GM19239 (cell line): ENCODE measurements around the gene GIMAP2.
A peak's percentile ranks its signal among the peaks of the same experiment; 100 is the strongest.
"Not testable (repeated sequence)": the region's sequence is repeated elsewhere in the genome, so short reads cannot be mapped to it uniquely, and the experiment has no call there.

ENCODE experiments used
- DNase-seq: peaks from one replicate; pipeline ENCODE4 v3.0.0; 2011; ENCODE audit warnings: low spot score; ENCODE audit not compliant: insufficient read length
- FAIRE-seq: peaks from 2 replicates; lab custom pipeline; 2011; peaks lifted over from hg19 to GRCh38; lab: Jason Lieb, UNC

Gene GIMAP2

GRCh38 chr7:150676276-150676675, 9.2 kb upstream of the GIMAP2 start:
- FAIRE-seq = peak; percentile 14

GRCh38 chr7:150676854-150677253, 8.7 kb upstream of the GIMAP2 start:
- FAIRE-seq, DNase-seq: not testable (repeated sequence)

More at GRCh38 chr7:150676276-150676675, 9.2 kb upstream of the GIMAP2 start:
- not testable (repeated sequence) for DNase-seq

GRCh38 chr7:150678601-150679000, 6.9 kb upstream of the GIMAP2 start:
- not testable (repeated sequence) for DNase-seq, FAIRE-seq

- FAIRE-seq, DNase-seq: not testable (repeated sequence)
Observed at GRCh38 chr7:150680364-150680763, 5.1 kb upstream of the GIMAP2 start.

- DNase-seq (no peak), FAIRE-seq (no peak)
Observed at GRCh38 chr7:150686030-150686631, 625 bp downstream of the GIMAP2 start.

- FAIRE-seq (no peak), DNase-seq (no peak)
Observed at GRCh38 chr7:150688630-150689029, 3.1 kb downstream of the GIMAP2 start.

- FAIRE-seq = no peak
- no peak for DNase-seq
Observed at GRCh38 chr7:150695654-150696053, 10.1 kb downstream of the GIMAP2 start.

GRCh38 chr7:150703209-150703608, 17.7 kb downstream of the GIMAP2 start:
- FAIRE-seq = no peak
- DNase-seq = no peak

GRCh38 chr7:150715293-150715692, 29.8 kb downstream of the GIMAP2 start:
- DNase-seq = no peak

GRCh38 chr7:150715738-150716137, 30.2 kb downstream of the GIMAP2 start:
- DNase-seq (no peak), FAIRE-seq (no peak)

More at GRCh38 chr7:150715293-150715692, 29.8 kb downstream of the GIMAP2 start:
- FAIRE-seq = no peak

GRCh38 chr7:150716368-150716767, 30.9 kb downstream of the GIMAP2 start, which contains the start of gene GIMAP1:
Gene GIMAP1 (plus strand): TSS chr7:150716613. CDS start chr7:150719048, 2,435 bp downstream.
- DNase-seq (peak; percentile 43), FAIRE-seq (peak; percentile 86)

- no peak for DNase-seq
- FAIRE-seq = no peak
Observed at GRCh38 chr7:150716939-150717338, 31.4 kb downstream of the GIMAP2 start.

- DNase-seq (no peak), FAIRE-seq (no peak)
Observed at GRCh38 chr7:150717814-150718420, 32.4 kb downstream of the GIMAP2 start.

GRCh38 chr7:150719436-150719835, 33.9 kb downstream of the GIMAP2 start:
- no peak for DNase-seq
- FAIRE-seq = no peak

GRCh38 chr7:150719960-150720891, 34.7 kb downstream of the GIMAP2 start:
- FAIRE-seq (no peak), DNase-seq (no peak)

GRCh38 chr7:150721970-150722373, 36.5 kb downstream of the GIMAP2 start:
- FAIRE-seq = no peak
- DNase-seq = no peak

- no peak for DNase-seq
- no peak for FAIRE-seq
Observed at GRCh38 chr7:150722431-150722931, 37.0 kb downstream of the GIMAP2 start.

GRCh38 chr7:150723467-150723866, 38.0 kb downstream of the GIMAP2 start:
- FAIRE-seq (no peak), DNase-seq (no peak)

GRCh38 chr7:150727381-150727780, 41.9 kb downstream of the GIMAP2 start:
- FAIRE-seq (no peak), DNase-seq (no peak)

GRCh38 chr7:150728011-150728410, 42.5 kb downstream of the GIMAP2 start:
- DNase-seq (no peak), FAIRE-seq (no peak)
